ENCODE results near the gene COL24A1.

- TF ChIP-seq YY1 (IDR thresholded peaks at IDR 0.05; ENCODE audit: insufficient read depth, insufficient read length) = no peak
- TF ChIP-seq SUZ12 (IDR thresholded peaks at IDR 0.05; ENCODE audit: extremely low read depth, insufficient read depth, insufficient read length) = no peak
Measured at GRCh38 chr1:85692730-85693314, 463.8 kb downstream of the COL24A1 start.

Data from NT2/D1 (cell line).